ENCODE results near the gene TMEM129. TPM values are rescaled to one million over a fixed set of nuclear protein-coding genes. Genes with fewer than 3 reads are reported as not detected.

TMEM129 gene
- total RNA-seq, result 50.7 and 63.4 TPM in 2 replicates

DNA sequence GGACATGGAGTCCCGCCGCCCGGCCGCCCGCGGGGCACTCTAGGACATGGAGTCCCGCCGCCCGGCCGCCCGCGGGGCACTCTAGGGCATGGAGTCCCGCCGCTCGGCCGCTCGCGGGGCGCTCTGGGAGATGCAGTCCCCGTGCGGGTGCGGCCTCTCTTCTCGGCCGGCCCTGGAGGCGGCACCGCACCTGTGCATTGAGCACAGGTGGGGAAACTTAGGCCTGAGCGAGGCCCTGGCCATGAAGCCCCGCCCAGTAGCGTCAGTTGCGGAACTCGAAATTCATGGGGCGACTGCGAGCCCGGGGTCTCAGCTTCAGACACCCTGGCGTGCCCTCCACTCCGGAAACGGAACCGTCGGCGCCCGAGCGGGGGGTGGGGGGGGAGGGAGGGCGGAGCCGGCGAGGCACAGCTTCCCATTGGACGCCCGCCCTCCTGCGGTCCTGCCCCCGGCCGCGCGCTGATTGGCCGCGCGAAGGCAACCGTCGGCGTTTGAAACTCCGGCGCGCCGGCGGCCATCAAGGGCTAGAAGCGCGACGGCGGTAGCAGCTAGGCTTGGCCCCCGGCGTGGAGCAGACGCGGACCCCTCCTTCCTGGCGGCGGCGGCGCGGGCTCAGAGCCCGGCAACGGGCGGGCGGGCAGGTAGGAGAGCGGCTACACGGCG lies at the start of gene TMEM129, which contains the start of gene TACC3:
Gene TMEM129, minus strand, starts transcription at position 321 of the 663 bp plus-strand sequence. CDS start 486 bp downstream, outside the sequence.
Gene TACC3, plus strand, starts transcription at position 519 of the 663 bp plus-strand sequence. CDS start 1,901 bp downstream, outside the sequence.

GRCh38 chr4:1712216-1713002 lies 8.7 kb downstream of the TMEM129 start, which contains the start of gene SLBP:
Gene SLBP, minus strand, starts transcription at chr4:1712319. Its CDS starts 131 bp downstream, at chr4:1712188.

GRCh38 chr4:1683736-1684505 lies 37.2 kb downstream of the TMEM129 start, which contains the start of gene FAM53A:
Gene FAM53A, minus strand, starts transcription at chr4:1684313. Its CDS starts 15,572 bp downstream, at chr4:1668741.

Other genes starting within 250 kb of the TMEM129 start
- 2.3 and 5.5 TPM in 2 replicates for gene FAM53A, start 37.0 kb downstream of the TMEM129 start, total RNA-seq
- gene SLBP, start 9.0 kb downstream of the TMEM129 start, total RNA-seq, result 50.7 and 60.3 TPM in 2 replicates
- 42.4 and 45.5 TPM in 2 replicates for gene TACC3, start 198 bp upstream of the TMEM129 start, total RNA-seq
- gene FGFR3, start 72.0 kb upstream of the TMEM129 start, total RNA-seq, result 0.29 and 0.89 TPM in 2 replicates
- 32.8 and 44.1 TPM in 2 replicates for gene LETM1, start 134.8 kb upstream of the TMEM129 start, total RNA-seq
- gene NSD2, start 150.1 kb upstream of the TMEM129 start, total RNA-seq, result 49.6 and 56.0 TPM in 2 replicates